ENCODE data around the gene SEMA6B. TPM values are rescaled to one million over a fixed set of nuclear protein-coding genes. Genes with fewer than 3 reads are reported as not detected.
"Not testable (repeated sequence)": the region's sequence is repeated elsewhere in the genome, so short reads cannot be mapped to it uniquely, and the experiment has no call there.

SEMA6B gene
- total RNA-seq, 1 experiment from 2014 or later, result 38.4 TPM

- Histone ChIP-seq H3T11ph (ENCODE audit: low read length) (no peak overlapping the region), H2BK20ac (ENCODE audit: low read depth, low read length, poor library complexity, severe bottlenecking) (no peak overlapping the region), H3K27ac (ENCODE audit: insufficient read length, low read depth, low read length) (no peak overlapping the region), H3K23ac (ENCODE audit: insufficient read length, low read depth, low read length) (no peak overlapping the region), H3K4me1 (ENCODE audit: insufficient read depth, low read length) (no peaks in the 10 kb centered on the region), H4K91ac (ENCODE audit: insufficient read length, low read depth, low read length) (no peak overlapping the region), H3K27me3 (ENCODE audit: insufficient read depth, low read length) (no peaks in the 10 kb centered on the region), H3K4ac (ENCODE audit: low read depth, low read length) (no peak overlapping the region), H2BK15ac (ENCODE audit: low read depth, low read length) (no peak overlapping the region), H3K56ac (ENCODE audit: insufficient read length, low read depth, low read length) (no peak overlapping the region), H4K20me1 (ENCODE audit: control insufficient read depth, insufficient read depth, insufficient read length) (no peaks in the 10 kb centered on the region), H3K4me2 (ENCODE audit: insufficient read depth, insufficient read length, low read length) (no peak overlapping the region), H4K8ac (replicated peaks; ENCODE audit: insufficient read length, low read depth, low read length) (no peak overlapping the region), H3K9me3 (ENCODE audit: control insufficient read depth, low read depth, low read length) (no peaks in the 10 kb centered on the region), H3K23me2 (ENCODE audit: insufficient read length, low read depth, low read length, poor library complexity, severe bottlenecking) (no peaks in the 10 kb centered on the region), H3K14ac (ENCODE audit: insufficient read depth, low read length) (no peak overlapping the region), H2BK5ac (ENCODE audit: insufficient read length, low read length) (no peak overlapping the region), H3K18ac (ENCODE audit: insufficient read length, low read depth, low read length) (no peak overlapping the region), H3K9ac (ENCODE audit: extremely low read depth, insufficient read length, low read length) (no peak overlapping the region), H3K79me1 (ENCODE audit: insufficient read depth, low read depth, low read length, poor library complexity, severe bottlenecking) (no peaks in the 10 kb centered on the region), H3K79me2 (ENCODE audit: insufficient read depth, low read length) (no peaks in the 10 kb centered on the region), H2BK120ac (ENCODE audit: low read depth, low read length, poor library complexity, severe bottlenecking) (no peak overlapping the region), H4K5ac (ENCODE audit: insufficient read length, low read depth, low read length) (no peak overlapping the region), H2BK12ac (ENCODE audit: insufficient read length, low read depth, low read length) (no peak overlapping the region), H2AFZ (ENCODE audit: low read length) (no peak overlapping the region), H2AK5ac (ENCODE audit: insufficient read length, low read length) (no peak overlapping the region)
- Mint-ChIP-seq H3K4me3 (no peak overlapping the region), H3K27ac (no peak overlapping the region), H3K9me3 (peaks cover 0 to 4% of the 10 kb centered on the region in 2 experiments; a peak in 2 of 5 replicates), H3K36me3 (ENCODE audit: insufficient read depth in 1 of 3, low read depth in 3 of 3) (peaks cover 0 to 14% (median 3%) of the 10 kb centered on the region in 3 experiments; a peak in 5 of 7 replicates), H3K27me3 (ENCODE audit: low read depth) (peaks cover 9% of the 10 kb centered on the region), H3K4me1 (peaks cover 6 to 9% of the 10 kb centered on the region in 2 experiments)
- DNase-seq, result no peak
- no peak for TF ChIP-seq CTCF (conservative IDR thresholded peaks at IDR 0.05)
- whole genome bisulfite sequencing (ENCODE audit: extremely low coverage, insufficient read length, low lambda C conversion rate), result no CpG with 5 or more reads among the region's 77 CpGs
These were observed 16.3 kb downstream of the SEMA6B start for GRCh38 chr19:4542896-4543841.

GRCh38 chr19:4541806-4542145, 17.7 kb downstream of the SEMA6B start:
- WGBS (ENCODE audit: extremely low coverage, insufficient read length, low lambda C conversion rate), result no CpG with 5 or more reads among the region's 12 CpGs

More at GRCh38 chr19:4541806-4542145, 17.7 kb downstream of the SEMA6B start:
- H4K91ac ChIP-seq (ENCODE audit: insufficient read length, low read depth, low read length); H2AK5ac ChIP-seq (ENCODE audit: insufficient read length, low read length); H3K36me3 Mint-ChIP-seq (ENCODE audit: insufficient read depth in 1 of 3, low read depth in 3 of 3); H2BK12ac ChIP-seq (ENCODE audit: insufficient read length, low read depth, low read length); H2BK5ac ChIP-seq (ENCODE audit: insufficient read length, low read length); H3K14ac ChIP-seq (ENCODE audit: insufficient read depth, low read length); H4K8ac ChIP-seq (replicated peaks; ENCODE audit: insufficient read length, low read depth, low read length); H3K23me2 ChIP-seq (ENCODE audit: insufficient read length, low read depth, low read length, poor library complexity, severe bottlenecking); H3K79me2 ChIP-seq (ENCODE audit: insufficient read depth, low read length); H3K18ac ChIP-seq (ENCODE audit: insufficient read length, low read depth, low read length); H3K27me3 ChIP-seq (ENCODE audit: insufficient read depth, low read length); H2AFZ ChIP-seq (ENCODE audit: low read length); H3T11ph ChIP-seq (ENCODE audit: low read length); H3K79me1 ChIP-seq (ENCODE audit: insufficient read depth, low read depth, low read length, poor library complexity, severe bottlenecking); H3K4me1 Mint-ChIP-seq; H3K56ac ChIP-seq (ENCODE audit: insufficient read length, low read depth, low read length); DNase-seq; H3K4me2 ChIP-seq (ENCODE audit: insufficient read depth, insufficient read length, low read length); H3K9ac ChIP-seq (ENCODE audit: extremely low read depth, insufficient read length, low read length); H2BK15ac ChIP-seq (ENCODE audit: low read depth, low read length); H3K9me3 Mint-ChIP-seq; H4K5ac ChIP-seq (ENCODE audit: insufficient read length, low read depth, low read length); H4K20me1 ChIP-seq (ENCODE audit: control insufficient read depth, insufficient read depth, insufficient read length); H3K23ac ChIP-seq (ENCODE audit: insufficient read length, low read depth, low read length); H3K4me1 ChIP-seq (ENCODE audit: insufficient read depth, low read length); H3K9me3 ChIP-seq (ENCODE audit: control insufficient read depth, low read depth, low read length); H3K27ac ChIP-seq (ENCODE audit: insufficient read length, low read depth, low read length); H3K4me3 Mint-ChIP-seq; H2BK20ac ChIP-seq (ENCODE audit: low read depth, low read length, poor library complexity, severe bottlenecking); H3K4ac ChIP-seq (ENCODE audit: low read depth, low read length); H2BK120ac ChIP-seq (ENCODE audit: low read depth, low read length, poor library complexity, severe bottlenecking): not testable (repeated sequence)
- peaks cover 20% of the 10 kb centered on the region for H3K27me3 Mint-ChIP-seq (ENCODE audit: low read depth)
- H3K27ac Mint-ChIP-seq, result peak overlapping the region in 1 of 3 experiments; percentile 28; a peak in 1 of 7 replicates

All from H9 (cell line).